Stimulated activated CD8-positive, alpha-beta memory T cell treated with anti-CD3 and anti-CD28 coated beads, Interleukin-7, amount 100 ng/mL, for 24 hours (primary cell): ENCODE measurements around the gene CDH13.

Source experiments
- DNase-seq: peaks from one replicate; pipeline ENCODE4 v3.0.0-alpha.2; 2020; ENCODE audit warnings: low read depth

CDH13 gene

GRCh38 chr16:83439412-83439811 lies 812.6 kb downstream of the CDH13 start:
- DNase-seq, result no peak

DNA sequence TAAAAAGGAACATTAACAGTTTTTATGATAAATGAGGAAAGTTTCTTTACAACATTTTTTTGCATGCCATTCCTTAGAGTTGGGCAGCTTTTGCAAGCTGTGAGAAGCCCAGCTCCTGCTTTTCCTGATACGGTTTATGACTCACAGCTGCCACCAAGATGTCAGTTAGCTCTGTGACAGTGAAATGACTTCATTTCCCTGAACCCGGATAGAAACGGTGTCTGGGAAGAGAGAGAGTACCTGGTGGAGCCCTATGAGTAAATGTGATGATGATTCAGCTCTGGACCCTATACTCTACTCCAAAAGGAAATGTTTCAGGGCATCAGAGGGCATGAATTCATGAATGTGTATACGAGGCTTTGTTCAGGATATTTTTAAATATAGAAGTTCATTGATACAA lies 814.7 kb downstream of the CDH13 start:
- DNase-seq, result no peak

- DNase-seq, result no peak
These were observed 817.2 kb downstream of the CDH13 start for GRCh38 chr16:83443972-83444371.

GRCh38 chr16:83447560-83447959 lies 820.8 kb downstream of the CDH13 start:
- no peak for DNase-seq

DNA sequence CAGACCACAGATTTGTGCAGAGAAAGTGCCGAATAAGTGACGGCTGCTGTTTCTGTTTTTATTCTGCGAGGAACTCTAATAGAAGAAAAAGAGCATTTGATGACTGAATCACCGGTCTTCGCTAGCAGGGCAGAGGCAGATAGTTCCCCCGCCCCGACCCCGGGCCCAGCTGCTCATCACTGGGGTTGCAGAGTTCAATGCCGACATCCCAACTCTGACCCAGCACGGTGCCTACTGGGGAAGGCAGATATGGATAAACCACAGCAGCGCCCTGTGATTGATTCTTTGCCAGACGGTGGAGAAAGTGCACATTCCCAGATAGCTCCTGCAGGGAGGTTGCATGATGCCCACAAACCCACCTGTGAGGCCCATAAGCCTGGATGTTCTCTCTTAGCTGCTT lies 823.1 kb downstream of the CDH13 start:
- DNase-seq, result no peak

- no peak for DNase-seq
These were observed 827.2 kb downstream of the CDH13 start for GRCh38 chr16:83453977-83454376.

GRCh38 chr16:83455716-83456115 lies 828.9 kb downstream of the CDH13 start:
- DNase-seq, result no peak

- no peak for DNase-seq
These were observed 830.2 kb downstream of the CDH13 start for GRCh38 chr16:83456934-83457333.

GRCh38 chr16:83458612-83459011 lies 831.8 kb downstream of the CDH13 start:
- DNase-seq, result no peak

DNA sequence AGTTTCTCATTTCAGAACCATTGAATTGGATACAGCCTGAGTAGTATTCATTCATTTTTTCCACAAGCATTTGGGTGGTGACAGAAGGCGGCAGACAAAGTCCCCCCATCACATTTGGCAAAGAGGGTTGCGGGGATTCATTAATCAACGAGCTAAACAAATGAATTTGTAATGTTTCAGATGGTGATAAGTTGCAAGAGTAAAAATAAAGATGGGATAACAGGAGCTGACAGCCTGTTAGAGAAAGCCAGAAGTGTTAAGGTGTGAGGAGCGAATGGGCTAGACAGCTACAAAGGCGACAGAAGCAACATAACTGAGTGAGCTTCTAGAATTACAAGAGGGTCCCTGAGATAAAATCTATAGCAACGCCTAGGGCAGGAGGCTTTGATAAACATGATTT lies 838.2 kb downstream of the CDH13 start:
- DNase-seq, result no peak

GRCh38 chr16:83470416-83470815 lies 843.6 kb downstream of the CDH13 start:
- DNase-seq, result no peak

GRCh38 chr16:83472776-83473501 lies 846.2 kb downstream of the CDH13 start:
- no peak for DNase-seq

GRCh38 chr16:83473926-83474650 lies 847.3 kb downstream of the CDH13 start:
- no peak for DNase-seq

DNA sequence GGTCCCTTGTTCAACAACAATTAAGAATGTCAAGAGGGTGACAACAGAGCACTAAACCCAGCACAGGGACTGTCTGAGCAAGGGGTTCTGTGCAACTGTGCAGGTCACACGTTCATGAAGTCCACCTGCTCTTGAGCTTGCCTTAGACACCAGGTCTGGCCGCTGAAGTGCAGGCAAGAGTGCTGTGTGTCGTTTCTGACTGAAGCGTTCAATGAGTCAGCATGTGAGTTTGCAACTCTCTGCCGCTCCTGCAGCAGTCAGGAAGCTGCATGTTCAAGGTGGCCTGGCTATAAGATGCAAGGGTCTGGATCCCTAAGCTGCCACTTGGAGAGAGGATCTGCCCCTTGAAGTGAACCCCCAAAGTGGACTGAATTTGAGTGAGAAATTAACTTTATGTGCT lies 848.3 kb downstream of the CDH13 start:
- DNase-seq, result no peak

- DNase-seq, result no peak
These were observed 854.8 kb downstream of the CDH13 start for GRCh38 chr16:83481589-83481988.

DNA sequence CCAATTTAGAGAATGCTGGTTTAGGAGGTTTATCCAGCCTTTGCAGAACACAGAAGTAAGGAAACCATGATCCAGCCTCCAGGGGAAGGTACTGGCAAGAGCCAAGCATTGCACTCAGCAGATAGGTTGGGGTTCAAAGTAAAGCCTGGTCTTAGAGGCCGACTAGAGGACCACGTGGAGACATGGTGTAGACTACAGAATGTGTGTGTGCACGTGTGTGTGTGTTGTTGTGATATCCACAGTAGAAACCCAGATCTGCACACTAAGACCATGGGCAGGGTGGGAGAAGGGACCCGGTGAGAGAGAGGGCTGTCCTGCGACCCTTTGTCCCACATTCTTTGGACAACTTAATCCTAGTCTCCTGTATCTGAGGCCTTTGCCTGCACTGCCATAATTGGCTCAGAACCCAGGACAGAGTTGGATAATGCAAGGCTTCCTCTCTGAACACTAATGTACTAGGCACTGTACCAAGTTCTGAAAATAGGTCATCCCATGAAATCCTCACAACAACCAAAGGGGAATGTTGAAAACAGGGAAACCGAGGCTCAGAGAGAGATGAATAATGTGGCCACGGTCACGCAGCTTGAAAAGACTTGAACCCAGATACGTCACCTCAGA lies 855.9 kb downstream of the CDH13 start:
- DNase-seq, result no peak

DNA sequence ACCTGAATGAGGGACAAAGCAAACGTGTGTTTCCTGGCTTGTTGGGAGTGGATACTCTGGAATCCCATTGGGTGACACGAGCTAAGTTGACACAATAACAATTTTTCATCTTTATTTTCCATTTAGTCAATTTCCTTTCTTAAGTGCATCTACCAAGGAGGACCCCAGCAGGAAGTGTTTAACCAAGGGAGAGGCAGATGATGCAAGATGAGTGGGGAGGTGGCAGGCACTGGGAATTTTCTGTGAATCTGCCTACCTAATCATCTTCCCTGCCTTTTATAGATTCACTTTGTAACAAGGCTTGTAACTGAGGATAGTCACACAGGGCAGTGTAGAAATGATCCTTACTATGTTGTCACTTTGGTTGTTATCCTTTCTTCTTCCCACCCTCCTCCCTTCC lies 863.3 kb downstream of the CDH13 start:
- no peak for DNase-seq

DNA sequence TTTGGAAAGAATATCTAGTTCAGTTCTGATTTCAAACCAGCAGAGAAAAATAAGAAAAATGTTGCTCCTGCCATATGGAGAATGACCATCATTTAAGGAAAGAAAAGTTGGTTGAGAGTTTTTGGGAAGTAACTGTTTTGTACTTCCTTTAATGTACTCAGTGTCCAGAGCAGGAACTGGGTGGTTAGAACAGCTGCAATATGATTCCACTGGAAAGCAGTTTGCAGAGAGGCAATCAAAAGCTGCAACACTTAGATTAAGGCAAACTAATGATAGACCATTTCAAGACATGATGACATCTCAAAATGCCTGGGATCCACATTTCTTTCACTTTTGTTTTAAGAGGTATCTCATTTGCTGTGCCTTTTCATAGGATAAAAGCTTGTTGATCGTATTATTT lies 867.7 kb downstream of the CDH13 start:
- no peak for DNase-seq

DNA sequence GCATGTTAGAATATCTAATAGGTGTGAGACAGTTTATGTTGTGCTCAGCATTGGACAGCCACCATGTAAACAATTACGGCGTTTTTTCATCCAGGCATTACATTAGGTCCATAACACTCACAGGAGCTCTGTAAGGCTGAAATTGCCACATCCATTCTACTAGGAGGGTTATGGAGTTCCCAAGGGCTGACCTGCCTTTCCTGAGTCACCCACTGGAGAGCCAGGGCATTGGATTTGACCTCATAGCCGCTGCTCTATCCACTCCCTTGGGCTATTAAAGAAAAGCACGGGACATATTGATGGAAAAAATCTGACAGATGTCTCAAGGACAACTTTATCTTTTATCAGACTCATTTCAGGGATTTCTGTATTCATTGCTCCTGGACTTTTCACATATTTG lies 874.7 kb downstream of the CDH13 start:
- no peak for DNase-seq

DNA sequence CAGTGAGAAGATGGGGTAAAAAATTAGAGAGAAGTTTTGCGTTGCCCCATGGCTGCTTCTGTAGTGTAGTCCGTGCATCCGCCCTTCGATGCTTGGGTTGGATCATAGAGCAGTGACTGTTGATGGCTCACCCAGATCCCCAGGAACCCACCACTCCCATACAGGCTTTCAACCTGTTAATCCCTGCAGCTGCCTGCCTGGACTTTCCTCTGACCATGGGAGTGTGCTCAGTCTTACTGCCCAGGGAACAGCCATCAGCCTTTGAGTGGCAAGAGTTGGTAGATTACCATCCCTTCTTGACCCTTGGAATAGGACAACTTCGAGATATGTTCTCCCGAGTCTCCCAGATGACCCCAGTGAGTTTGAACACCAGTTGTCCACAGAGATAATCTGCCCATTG lies 881.5 kb downstream of the CDH13 start:
- DNase-seq, result no peak

- DNase-seq, result no peak
These were observed 882.5 kb downstream of the CDH13 start for GRCh38 chr16:83509316-83509715.

DNA sequence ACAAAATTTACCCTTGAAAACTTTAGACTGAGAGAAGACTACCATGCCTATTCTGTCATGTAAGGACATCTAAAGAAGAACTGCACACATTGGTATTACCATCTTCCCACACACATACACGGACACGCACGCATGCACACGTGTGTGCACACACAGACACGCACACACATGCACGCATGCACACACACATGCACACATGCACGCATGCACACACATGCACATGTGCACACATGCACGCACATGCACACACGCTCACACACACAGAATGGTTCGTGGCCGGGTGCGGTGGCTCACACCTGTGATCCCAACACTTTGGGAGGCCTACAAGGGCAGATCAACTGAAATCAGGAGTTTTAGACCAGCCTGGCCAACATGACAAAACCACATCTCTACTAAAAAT lies 884.1 kb downstream of the CDH13 start:
- no peak for DNase-seq

GRCh38 chr16:83513008-83513755 lies 886.4 kb downstream of the CDH13 start:
- DNase-seq, result no peak
